RWPE1 (cell line): Measurements from ENCODE around the gene PKIB.

Experiments used
- CTCF ChIA-PET: fragments of 350-600 bp; sonication (Branson Sonifier 250); formaldehyde crosslinking; extraction: SDS; loops from one replicate; lab custom pipeline; 2021; lab: Yijun Ruan, JAX
- POLR2A ChIA-PET: fragments of 400-600 bp; formaldehyde crosslinking; extraction: SDS; loops from one replicate; lab custom pipeline; 2020; ENCODE audit warnings: antibody characterized with exemption; ENCODE audit not compliant: low non-redundant PET; lab: Yijun Ruan, JAX
- DNase-seq: peaks from one replicate; pipeline ENCODE4 v3.0.0; 2012; ENCODE audit warnings: low spot score
- H3K27ac ChIP-seq: fragments of 450-650 bp; 2 replicates; pipeline ENCODE4 v1.5.1; 2017
- CTCF ChIP-seq: fragments of 450-650 bp; conservative IDR thresholded peaks from 2 replicates; pipeline ENCODE4 v1.5.1; 2017; ENCODE audit warnings: low read depth, mild to moderate bottlenecking

The PKIB gene

GRCh38 chr6:122749451-122750050 lies 139.3 kb downstream of the PKIB start:
- TF ChIP-seq CTCF = no peak
- CTCF ChIA-PET = interaction anchor here (0.6 kb wide), 1 partner anchor 64 kb away, joined by 3 read pairs; no protein-coding TSS in a partner anchor
- no peak overlapping the region for H3K27ac ChIP-seq
- POLR2A ChIA-PET = no interaction called here
- no peak for DNase-seq

- POLR2A ChIA-PET = no interaction called here
- H3K27ac ChIP-seq = no peak overlapping the region
- TF ChIP-seq CTCF = no peak
- no peak for DNase-seq
- CTCF ChIA-PET = interaction anchor here (0.8 kb wide), 1 partner anchor 39 kb away, joined by 3 read pairs; no protein-coding TSS in a partner anchor
Measured at GRCh38 chr6:122751326-122751725, 141.1 kb downstream of the PKIB start.

- no peak for TF ChIP-seq CTCF
- CTCF ChIA-PET = interaction anchor here (0.6 kb wide), 1 partner anchor 47 kb away, joined by 3 read pairs; no protein-coding TSS in a partner anchor
- DNase-seq = no peak
- POLR2A ChIA-PET = no interaction called here
- H3K27ac ChIP-seq = no peak overlapping the region
Measured at GRCh38 chr6:122752459-122752858, 142.3 kb downstream of the PKIB start.

- no peak for DNase-seq
- ChIA-PET CTCF (interaction anchor here (0.6 kb wide), 1 partner anchor 48 kb away, joined by 3 read pairs; no protein-coding TSS in a partner anchor), POLR2A (no interaction called here)
- no peak for TF ChIP-seq CTCF
- H3K27ac ChIP-seq = no peak overlapping the region
Measured at GRCh38 chr6:122753000-122753687, 142.9 kb downstream of the PKIB start.

- ChIA-PET POLR2A (no interaction called here), CTCF (no interaction called here)
- H3K27ac ChIP-seq = no peak overlapping the region
- no peak for TF ChIP-seq CTCF
- DNase-seq = no peak
Measured at GRCh38 chr6:122753688-122754056, 143.5 kb downstream of the PKIB start.

- TF ChIP-seq CTCF = no peak
- DNase-seq = no peak
- ChIA-PET CTCF (no interaction called here), POLR2A (no interaction called here)
- no peak overlapping the region for H3K27ac ChIP-seq
Measured at GRCh38 chr6:122754191-122754731, 144.1 kb downstream of the PKIB start.
